ENCODE data around the gene SKAP2. TPM values are rescaled to one million over a fixed set of nuclear protein-coding genes. Genes with fewer than 3 reads are reported as not detected.

SKAP2 gene
- polyA plus RNA-seq, 1 experiment = 2.7 TPM

- DNase-seq (ENCODE audit: low read depth) = no peak
- Histone ChIP-seq H3K4me3 (ENCODE audit: low read depth, low read length) (no peak overlapping the region), H3K36me3 (ENCODE audit: control insufficient read depth, insufficient read depth, low read length) (no peaks in the 10 kb centered on the region), H3K27me3 (ENCODE audit: control insufficient read depth, insufficient read depth, low read length) (no peaks in the 10 kb centered on the region)
- TF ChIP-seq CTCF (IDR thresholded peaks at IDR 0.05; ENCODE audit: insufficient read depth, low read depth, low read length) = no peak
- ChIA-PET CTCF (no interaction called here), POLR2A (no interaction called here)
Measured at GRCh38 chr7:26899519-26899918, 35.1 kb upstream of the SKAP2 start.

DNA sequence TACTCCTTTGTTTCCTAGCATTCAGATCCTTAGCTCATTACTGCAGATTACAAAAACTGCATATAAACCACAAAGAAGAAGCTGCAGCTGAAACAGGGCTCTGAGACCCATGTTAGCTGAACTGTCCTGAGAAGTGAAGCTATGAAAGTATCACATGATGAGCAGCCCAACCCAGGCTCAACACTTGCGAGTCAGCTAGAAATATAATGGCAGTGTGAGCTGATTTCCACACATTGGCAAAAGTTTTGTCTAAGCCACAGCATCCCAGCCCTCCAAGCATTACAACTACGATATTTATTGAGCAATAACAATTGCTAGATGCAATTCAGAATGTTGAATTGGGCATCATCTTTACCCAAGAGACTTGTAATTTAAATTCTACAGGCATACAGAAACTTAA is 34.5 kb upstream of the SKAP2 start:
- Histone ChIP-seq H3K36me3 (ENCODE audit: control insufficient read depth, insufficient read depth, low read length) (no peaks in the 10 kb centered on the region), H3K4me3 (ENCODE audit: low read depth, low read length) (no peak overlapping the region), H3K27me3 (ENCODE audit: control insufficient read depth, insufficient read depth, low read length) (no peaks in the 10 kb centered on the region)
- no peak for DNase-seq (ENCODE audit: low read depth)
- POLR2A ChIA-PET = no interaction called here
- no peak for TF ChIP-seq CTCF (IDR thresholded peaks at IDR 0.05; ENCODE audit: insufficient read depth, low read depth, low read length)
- CTCF ChIA-PET = no interaction called here

DNA sequence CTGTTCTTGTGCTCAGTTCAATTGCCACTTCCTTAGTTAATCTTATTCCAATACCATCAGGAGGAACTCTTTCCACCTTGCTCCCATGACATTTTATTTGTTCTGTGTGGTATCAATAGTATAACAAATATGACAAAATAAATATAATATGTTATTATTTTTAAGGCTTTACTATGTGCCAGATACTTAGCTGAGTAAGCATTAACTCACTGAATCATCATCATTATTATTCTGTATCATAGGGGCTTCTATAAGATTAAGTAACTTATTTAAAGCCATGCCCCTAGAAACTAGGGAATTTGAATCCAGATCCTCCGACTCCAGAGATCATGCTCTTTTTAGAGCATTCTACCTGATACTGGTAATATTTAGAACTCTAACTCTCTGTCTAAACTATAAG is 33.5 kb upstream of the SKAP2 start:
- Histone ChIP-seq H3K36me3 (ENCODE audit: control insufficient read depth, insufficient read depth, low read length) (no peaks in the 10 kb centered on the region), H3K4me3 (ENCODE audit: low read depth, low read length) (no peak overlapping the region), H3K27me3 (ENCODE audit: control insufficient read depth, insufficient read depth, low read length) (no peaks in the 10 kb centered on the region)
- no peak for DNase-seq (ENCODE audit: low read depth)
- TF ChIP-seq CTCF (IDR thresholded peaks at IDR 0.05; ENCODE audit: insufficient read depth, low read depth, low read length) = no peak
- CTCF ChIA-PET = interaction anchor here (0.6 kb wide), 1 partner anchor 58 kb away, joined by 5 read pairs; no protein-coding TSS in a partner anchor
- POLR2A ChIA-PET = no interaction called here

GRCh38 chr7:26891400-26892350 is 27.3 kb upstream of the SKAP2 start:
- no peak for DNase-seq (ENCODE audit: low read depth)
- no peak for TF ChIP-seq CTCF (IDR thresholded peaks at IDR 0.05; ENCODE audit: insufficient read depth, low read depth, low read length)

GRCh38 chr7:26880852-26881251 is 16.5 kb upstream of the SKAP2 start:
- Histone ChIP-seq H3K36me3 (ENCODE audit: control insufficient read depth, insufficient read depth, low read length) (no peaks in the 10 kb centered on the region), H3K27me3 (ENCODE audit: control insufficient read depth, insufficient read depth, low read length) (no peaks in the 10 kb centered on the region; the same call in 1 of the 2 replicates), H3K4me3 (ENCODE audit: low read depth, low read length) (no peak overlapping the region)
- TF ChIP-seq CTCF (IDR thresholded peaks at IDR 0.05; ENCODE audit: insufficient read depth, low read depth, low read length) = no peak
- DNase-seq (ENCODE audit: low read depth) = no peak
- ChIA-PET POLR2A (no interaction called here), CTCF (interaction anchor here (1.5 kb wide), 1 partner anchor 11 kb away, joined by 3 read pairs; no protein-coding TSS in a partner anchor)

More at GRCh38 chr7:26891400-26892350, 27.3 kb upstream of the SKAP2 start:
- H3K27me3 ChIP-seq (ENCODE audit: control insufficient read depth, insufficient read depth, low read length) = no peaks in the 10 kb centered on the region
- ChIA-PET CTCF (interaction anchor here (0.6 to 1.2 kb wide), 2 partner anchors 11 to 997 kb away, joined by 3 read pairs; no protein-coding TSS in a partner anchor), POLR2A (no interaction called here)
- H3K4me3 ChIP-seq (ENCODE audit: low read depth, low read length) = no peak overlapping the region
- H3K36me3 ChIP-seq (ENCODE audit: control insufficient read depth, insufficient read depth, low read length) = no peaks in the 10 kb centered on the region
